NCI-H345 treated with DMSO at 0.1 percent for 48 hours (cell line): ENCODE measurements around the gene CRYBB1.

Source experiments
- DNase-seq: peaks from one replicate; lab custom pipeline; 2025; ENCODE audit not compliant: unreplicated experiment; lab: John Stamatoyannopoulos, UW

The CRYBB1 gene

DNA sequence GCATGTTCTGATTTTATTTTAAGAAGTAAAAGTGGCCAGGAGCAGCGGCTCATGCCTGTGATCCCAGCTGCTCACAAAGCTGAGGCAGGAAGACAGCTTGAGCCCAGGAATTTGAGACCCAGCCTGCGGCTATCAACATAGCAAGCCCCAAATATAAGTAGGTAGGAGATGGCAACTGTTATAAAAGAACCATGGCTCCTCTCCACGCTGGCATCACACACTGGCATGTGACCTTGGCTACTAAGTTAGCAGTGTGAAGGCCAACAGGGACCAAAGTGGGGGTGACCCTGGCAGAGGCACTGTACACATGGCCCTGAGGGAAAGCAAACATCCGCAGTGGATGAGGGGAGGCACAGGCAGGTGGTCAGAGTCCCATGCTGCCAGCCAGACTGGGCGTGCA lies 60.9 kb downstream of the CRYBB1 start:
- DNase-seq = no peak

DNA sequence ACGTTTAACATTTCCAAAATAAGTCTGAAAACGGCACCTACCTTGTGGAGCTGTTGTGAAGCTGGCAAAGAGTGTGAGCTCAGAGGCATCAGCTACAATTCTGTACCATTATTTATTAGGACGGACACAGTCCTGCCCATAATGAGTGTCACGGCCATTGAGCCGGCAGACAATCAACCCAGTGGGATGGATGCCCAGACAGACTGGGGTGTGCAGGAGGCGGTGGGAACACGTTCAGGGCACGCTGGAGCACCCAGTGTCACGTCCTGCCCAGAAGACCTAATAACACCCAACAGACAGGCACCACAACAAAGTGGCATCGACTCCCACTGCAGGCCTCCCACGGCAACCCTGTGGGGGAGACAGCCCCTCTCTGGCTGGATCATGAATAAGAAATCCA lies 62.3 kb downstream of the CRYBB1 start:
- no peak for DNase-seq

DNA sequence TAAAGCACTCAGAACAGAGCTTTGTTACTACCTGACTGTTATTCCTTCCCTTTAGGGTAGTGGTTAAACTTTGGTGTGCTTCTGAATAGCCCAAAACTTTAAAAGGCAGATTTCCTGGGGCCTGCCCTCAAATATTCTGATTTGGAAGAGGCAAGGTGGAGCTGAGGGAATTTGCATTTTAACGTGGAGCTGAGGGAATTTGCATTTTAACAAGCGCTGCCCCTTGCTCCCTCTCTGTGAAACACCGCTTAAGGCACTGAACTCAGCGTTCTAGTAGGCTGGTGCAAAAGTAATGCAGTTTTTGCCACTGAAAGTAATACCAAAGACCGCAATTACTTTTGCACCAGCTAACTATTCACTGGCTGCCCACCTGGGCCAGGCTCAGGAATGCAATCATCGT lies 62.9 kb downstream of the CRYBB1 start:
- DNase-seq = no peak

DNA sequence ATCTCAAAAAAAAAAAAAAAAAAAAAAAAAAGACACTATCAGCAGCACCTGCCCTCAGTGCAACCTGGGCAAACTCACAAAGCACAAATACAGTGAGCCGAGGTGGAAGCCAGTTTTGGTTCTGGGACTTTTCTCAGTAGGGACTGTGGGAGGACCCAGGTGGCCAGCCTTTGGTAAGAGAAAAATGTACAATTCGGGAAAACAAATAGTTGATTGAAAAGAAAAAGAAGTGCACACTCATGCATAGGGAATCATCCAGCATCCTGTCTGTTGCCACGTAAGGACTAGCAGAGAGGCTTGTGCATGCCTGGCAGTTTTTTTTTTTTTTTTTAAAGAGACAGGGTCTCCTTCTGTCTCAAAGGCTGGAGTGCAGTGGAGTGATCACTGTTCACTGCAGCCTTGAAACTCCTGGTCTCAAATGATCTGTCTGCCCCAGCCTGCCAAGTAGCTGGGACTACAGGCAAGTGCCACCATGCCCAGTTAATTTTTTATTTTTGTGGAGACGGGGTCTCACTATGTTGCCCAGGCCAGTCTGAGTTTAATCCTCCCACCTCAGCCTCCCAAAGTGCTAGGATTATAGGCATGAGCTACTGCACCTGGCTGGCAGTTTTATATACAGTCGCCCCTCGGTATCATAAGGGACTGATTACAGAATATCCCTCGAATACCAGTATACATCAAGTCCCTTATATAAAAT lies 64.6 kb downstream of the CRYBB1 start:
- peak; percentile 10 for DNase-seq

DNA sequence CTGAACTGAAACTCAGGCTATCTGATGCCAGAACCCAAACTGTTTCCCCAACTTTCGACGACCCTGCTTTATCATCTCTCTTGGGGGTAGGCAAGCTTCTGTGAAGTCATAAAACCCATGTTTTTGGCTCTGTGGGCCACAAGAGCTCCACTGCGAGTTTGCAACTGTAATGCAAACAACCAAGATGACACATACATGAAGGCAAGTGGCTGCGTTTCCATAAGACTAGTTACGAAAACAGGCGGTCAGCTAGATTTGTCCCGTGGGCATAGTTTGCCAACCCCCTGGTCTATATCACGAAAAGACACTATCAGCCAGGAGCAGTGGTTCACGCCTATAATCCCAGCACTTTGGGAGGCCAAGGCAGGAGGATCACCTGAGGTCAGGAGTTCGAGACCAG lies 65.4 kb downstream of the CRYBB1 start:
- DNase-seq = no peak

DNA sequence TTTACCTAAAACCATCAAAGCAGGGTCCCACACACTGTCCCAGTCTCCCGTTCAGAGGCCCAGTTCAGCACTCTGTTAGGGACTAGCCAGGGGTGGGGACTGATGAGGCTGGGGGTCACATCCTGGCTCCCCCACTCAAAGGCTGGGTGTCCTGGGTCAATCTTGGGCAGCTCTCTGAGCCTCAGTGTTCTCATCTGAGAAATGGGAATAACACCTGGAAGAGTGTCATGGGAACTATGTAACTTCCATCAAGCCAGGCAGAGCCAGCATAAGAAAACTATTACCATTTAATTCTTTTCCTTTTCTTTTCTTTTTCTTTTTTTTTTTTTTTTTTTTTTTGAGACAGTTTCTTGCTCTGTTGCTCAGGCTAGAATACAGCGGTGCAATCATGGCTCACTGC lies 66.3 kb downstream of the CRYBB1 start:
- no peak for DNase-seq

DNA sequence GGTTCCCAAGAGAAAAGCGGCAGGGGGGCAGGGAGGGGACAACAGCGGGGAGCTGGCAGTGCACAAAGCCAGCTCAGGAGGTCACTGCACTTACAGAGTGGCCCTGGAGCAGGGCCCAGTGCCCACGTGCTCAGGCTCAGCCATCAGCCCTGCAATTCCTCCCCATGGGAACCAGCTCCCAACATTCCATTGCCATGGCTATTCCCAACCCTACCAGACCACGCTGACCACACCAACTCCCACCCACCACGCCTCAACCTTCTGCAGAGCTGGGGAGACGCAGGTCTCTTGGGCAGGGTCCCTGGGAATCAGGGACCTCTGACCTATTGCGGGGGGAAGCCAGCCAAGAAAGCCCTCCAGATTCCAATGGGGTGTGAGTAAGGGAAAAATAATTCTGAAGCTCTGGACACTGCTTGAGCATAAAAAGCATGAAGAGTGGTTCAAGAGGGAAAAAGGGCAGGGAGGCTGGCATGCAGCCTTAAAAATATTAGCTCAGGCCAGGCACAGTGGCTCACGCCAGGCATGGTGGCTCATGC lies 67.3 kb downstream of the CRYBB1 start:
- no peak for DNase-seq

DNA sequence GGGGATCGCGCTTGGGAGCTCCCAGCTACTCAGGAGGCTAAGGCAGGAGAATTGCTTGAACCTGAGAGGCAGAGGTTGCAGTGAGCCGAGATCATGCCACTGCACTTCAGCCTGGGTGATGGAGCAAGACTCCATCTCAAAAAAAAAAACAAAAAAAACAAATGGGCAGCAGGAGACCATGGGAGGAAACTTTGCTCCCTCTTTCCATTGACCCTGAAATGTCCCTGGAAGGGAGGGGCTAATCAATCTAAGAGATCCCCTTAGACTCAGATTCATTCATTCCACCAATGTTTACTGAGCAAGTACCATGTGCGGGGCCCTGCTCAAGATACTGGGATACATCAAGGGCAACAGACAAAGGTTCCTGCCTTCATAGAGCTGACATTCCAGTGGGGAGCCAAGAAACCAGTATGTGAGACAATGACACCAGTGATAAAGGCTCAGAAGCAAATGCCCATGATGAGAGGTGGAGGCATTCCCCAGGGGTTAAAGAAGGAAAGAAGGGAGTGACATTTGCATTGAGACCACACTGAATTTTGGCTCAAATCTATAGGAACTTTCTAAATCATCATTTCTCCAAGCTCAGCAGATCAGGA lies 67.8 kb downstream of the CRYBB1 start:
- DNase-seq = no peak
